NCI-H69 (cell line): ENCODE results near the gene FGF6.
"Not testable (repeated sequence)": the region's sequence is repeated elsewhere in the genome, so short reads cannot be mapped to it uniquely, and the experiment has no call there.

Source experiments
- DNase-seq: peaks from one replicate; lab custom pipeline; 2025; lab: John Stamatoyannopoulos, UW

FGF6 gene

DNA sequence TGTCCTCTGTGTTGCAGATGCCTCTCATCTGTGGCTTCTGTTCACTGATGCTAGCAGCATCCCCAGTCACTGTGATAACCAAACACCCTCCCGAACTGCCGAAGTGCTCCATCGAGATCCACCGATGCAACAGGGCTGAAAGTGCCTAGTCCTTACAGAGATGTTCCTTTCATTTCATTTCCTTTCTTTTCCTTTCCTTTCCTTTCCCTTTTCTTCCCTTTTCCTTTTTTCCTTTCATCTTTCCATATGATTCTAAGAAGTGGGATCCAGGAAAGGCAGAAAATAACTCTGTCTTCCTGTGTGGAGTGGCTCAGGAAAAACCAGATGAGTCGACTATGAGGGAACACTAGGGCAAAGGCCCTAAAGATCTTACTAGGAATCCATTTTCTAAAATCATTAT, 26.7 kb downstream of the FGF6 start:
- DNase-seq: no peak

GRCh38 chr12:4417936-4418335, 27.7 kb downstream of the FGF6 start:
- no peak for DNase-seq

GRCh38 chr12:4417455-4417854, 28.2 kb downstream of the FGF6 start:
- DNase-seq: peak; percentile 7

GRCh38 chr12:4416276-4416675, 29.3 kb downstream of the FGF6 start:
- DNase-seq: no peak

- DNase-seq: peak; percentile 96
These were observed 33.1 kb downstream of the FGF6 start for GRCh38 chr12:4412465-4412864.

- DNase-seq: no peak
These were observed 33.6 kb downstream of the FGF6 start for GRCh38 chr12:4412056-4412455.

GRCh38 chr12:4407136-4407535, 38.5 kb downstream of the FGF6 start:
- DNase-seq: no peak

DNA sequence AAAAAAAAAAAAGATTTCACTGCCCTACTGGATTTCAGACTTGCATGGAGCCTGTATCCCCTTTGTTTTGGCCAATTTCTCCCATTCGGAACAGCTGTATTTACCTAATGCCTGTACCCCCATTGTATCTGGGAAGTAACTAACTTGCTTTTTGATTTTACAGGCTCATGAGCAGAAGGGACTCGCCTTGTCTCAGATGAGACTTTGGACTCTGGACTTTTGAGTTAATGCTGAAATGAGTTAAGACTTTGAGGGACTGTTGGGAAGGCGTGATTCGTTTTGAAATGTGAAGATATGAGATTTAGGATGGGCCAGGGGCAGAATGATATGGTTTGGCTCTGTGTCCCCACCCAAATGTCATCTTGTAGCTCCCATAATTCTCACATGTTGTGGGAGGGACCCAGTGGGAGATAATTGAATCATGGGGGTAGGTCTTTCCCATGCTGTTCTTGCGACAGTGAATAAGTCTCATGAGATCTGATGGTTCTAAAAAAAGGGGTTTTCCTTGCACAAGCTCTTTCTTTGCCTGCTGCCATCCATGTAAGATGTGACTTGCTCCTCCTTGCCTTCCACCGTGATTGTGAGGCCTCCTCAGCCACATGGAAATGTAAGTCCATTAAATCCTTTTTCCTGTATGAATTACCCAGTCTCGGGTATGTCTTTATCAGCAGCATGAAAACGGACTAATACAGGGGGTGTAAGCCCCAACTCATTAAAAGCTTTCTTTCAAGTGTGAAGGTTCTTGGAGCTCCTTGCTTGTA, 40.6 kb downstream of the FGF6 start:
- DNase-seq: not testable (repeated sequence)

DNA sequence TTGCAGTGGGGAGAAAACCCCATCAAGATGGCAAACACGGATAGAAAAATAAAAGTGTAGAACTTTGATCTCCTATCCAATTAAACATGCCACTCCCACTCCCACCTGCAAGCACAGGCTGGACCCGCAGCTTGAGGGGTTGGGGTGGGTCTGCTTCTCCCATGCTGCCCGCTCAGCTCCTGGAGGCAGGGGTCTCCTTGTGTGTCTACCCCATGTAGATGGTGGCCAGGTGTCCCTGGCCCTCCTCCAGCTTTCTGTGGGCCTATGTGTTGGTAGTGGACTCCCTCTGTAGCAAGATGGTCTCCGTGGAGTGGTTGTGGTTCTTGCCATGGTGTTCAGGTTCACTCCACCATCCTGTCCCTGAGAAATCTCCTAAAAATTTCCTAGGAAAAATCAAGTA, 42.6 kb downstream of the FGF6 start:
- DNase-seq: no peak

- no peak for DNase-seq
These were observed 44.5 kb downstream of the FGF6 start for GRCh38 chr12:4401117-4401516.

GRCh38 chr12:4395818-4396217, 49.8 kb downstream of the FGF6 start:
- no peak for DNase-seq

DNA sequence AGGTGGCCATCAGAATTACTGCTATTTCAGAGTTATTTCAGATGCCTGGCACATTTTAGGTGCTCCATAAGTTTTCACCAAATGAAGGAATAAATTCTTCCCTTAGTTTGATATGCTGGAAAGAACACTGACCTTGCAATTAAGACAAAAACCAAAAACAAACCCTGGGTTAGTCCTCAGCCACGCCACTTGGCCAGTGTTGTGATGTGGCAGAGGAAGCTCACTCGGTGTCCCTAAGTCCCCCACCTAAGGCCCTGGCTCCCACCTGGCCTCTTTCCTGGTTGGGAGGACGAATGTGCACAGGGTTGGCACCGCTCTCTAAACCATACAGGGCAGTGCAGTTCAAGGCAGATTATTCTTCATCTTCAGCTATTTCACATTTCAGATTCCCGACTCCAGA, 52.4 kb downstream of the FGF6 start:
- no peak for DNase-seq

DNA sequence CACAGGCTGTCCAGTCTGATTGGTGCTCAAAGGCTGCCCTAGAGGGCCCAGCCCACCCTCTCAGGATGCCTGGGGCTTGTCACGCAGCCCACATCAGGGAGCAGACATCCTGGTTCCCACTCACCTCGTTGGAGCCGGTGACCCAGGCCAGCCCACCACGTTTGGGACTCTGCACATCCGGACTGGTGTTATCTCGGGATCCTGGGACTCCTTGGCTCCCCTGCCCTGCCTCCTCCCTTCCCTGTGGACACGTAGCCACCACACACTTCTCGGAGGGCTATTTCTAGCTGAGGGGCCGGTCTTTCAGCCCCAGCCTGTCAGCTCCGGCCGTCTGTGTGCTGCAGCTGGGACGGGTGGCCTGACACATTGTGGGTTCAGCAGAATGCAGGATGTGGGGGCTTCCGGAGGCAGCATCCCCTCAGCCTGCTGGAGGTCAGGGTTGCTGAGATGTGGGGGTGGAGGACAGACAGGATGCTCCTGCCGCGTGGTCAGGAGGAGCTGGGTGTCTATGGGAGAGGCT, 53.3 kb downstream of the FGF6 start:
- DNase-seq: no peak

- DNase-seq: no peak
These were observed 57.0 kb downstream of the FGF6 start for GRCh38 chr12:4388662-4389061.

DNA sequence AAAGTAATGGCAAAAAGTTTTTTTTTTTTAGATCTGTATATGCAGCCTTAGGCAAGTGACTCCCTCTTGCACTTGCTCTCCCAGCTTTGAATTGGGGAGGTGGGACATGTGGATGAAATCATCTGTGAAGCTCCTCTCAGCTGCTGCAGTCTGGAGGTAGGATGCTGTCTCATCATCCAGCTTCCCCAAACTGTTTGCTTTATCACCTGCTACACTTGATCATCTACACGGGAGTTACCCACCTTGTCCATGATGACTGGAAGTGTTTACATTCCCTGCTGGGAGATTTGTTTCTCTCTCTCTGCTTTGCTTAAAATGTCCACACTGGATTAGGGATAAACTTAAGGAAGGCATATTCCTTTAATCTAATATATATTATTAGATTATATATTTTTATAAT, 57.6 kb downstream of the FGF6 start:
- no peak for DNase-seq

GRCh38 chr12:4387607-4388006, 58.0 kb downstream of the FGF6 start:
- no peak for DNase-seq

GRCh38 chr12:4386801-4387200, 58.8 kb downstream of the FGF6 start:
- DNase-seq: peak; percentile 58
